ENCODE measurements around the gene THAP7. TPM values are rescaled to one million over a fixed set of nuclear protein-coding genes. Genes with fewer than 3 reads are reported as not detected.

Gene THAP7
- total RNA-seq, 3 donors from 2014 or later, result 35.8 to 59.9 (median 52.4) TPM

DNA sequence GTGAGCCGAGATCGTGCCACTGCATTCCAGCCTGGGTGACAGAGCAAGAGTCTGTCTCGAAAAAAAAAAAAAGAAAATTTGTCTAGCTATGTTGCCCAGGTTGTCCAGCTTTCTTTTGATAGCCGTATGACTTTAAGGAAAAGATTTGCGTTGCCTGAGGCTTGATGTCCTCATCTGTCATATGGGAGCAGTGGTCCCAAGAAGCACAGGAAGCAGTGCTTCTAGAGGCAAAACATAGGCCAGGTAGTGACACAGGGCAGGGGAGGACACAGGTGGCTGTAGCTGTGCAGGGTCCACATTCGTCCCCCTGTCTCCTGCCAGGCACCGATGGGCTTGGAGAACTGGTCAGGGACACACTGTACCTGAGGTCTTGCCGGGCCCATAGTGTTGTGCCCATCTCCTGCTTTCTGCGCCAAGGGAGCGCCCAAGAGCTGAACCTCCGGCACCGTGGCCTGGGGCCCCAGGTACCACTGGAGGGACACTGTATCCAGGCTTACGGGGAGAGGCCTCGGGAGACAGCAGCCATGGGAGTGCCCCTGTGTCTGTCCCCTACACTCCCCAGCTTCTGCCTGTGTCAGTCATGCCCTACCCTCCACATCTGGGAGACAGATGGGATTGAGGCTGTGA lies 45.2 kb upstream of the THAP7 start:
- H3K9me3 ChIP-seq, result no peaks in the 10 kb centered on the region

DNA sequence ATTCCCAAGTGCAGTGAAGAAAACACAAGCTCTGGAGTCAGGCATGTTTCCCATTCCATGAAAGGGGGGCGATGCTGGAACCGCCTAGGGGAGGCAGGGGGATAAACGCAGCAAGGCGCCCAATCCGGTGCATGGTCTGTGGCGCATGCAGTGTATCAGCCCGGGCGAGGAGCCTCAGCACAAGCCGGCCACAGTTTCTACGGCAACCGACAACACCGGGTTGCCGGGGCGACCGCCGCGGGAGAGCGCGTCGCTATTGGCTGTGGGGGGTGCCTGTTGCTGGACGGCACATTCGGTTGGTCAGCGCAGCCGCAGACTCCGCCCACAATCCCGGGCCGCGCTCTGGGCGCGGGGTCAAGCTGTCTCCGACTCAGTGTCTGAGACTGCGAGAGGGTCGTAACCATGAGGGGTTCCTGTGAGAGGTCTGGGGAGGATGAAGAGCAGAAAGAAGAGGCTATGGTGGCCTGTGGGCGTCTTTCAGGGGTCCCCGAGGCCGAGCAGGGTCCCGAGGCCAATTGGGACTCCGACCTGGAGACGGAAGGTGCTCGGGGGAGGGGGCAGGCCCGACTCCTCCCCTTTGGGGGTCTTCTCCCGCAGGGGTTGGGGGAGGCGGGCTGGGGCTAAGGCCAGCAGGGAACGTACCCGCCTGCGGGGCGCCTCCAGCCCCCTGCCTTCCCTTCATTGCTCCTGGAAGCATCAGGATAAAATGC lies 43.8 kb upstream of the THAP7 start, which contains the start of gene LRRC74B:
LRRC74B (plus strand) TSS at position 362 of the 710 bp plus-strand sequence; CDS start at position 403, 41 bp downstream.
- H3K4me1 ChIP-seq, result no peaks in the 10 kb centered on the region
- H3K27ac ChIP-seq, result no peak within 1 kb of the TSS
- DNase-seq (ENCODE audit: low spot score in 2 of 2), result peak; percentile 82 to 91
- TF ChIP-seq, protein P1, sequence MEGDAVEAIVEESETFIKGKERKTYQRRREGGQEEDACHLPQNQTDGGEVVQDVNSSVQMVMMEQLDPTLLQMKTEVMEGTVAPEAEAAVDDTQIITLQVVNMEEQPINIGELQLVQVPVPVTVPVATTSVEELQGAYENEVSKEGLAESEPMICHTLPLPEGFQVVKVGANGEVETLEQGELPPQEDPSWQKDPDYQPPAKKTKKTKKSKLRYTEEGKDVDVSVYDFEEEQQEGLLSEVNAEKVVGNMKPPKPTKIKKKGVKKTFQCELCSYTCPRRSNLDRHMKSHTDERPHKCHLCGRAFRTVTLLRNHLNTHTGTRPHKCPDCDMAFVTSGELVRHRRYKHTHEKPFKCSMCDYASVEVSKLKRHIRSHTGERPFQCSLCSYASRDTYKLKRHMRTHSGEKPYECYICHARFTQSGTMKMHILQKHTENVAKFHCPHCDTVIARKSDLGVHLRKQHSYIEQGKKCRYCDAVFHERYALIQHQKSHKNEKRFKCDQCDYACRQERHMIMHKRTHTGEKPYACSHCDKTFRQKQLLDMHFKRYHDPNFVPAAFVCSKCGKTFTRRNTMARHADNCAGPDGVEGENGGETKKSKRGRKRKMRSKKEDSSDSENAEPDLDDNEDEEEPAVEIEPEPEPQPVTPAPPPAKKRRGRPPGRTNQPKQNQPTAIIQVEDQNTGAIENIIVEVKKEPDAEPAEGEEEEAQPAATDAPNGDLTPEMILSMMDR (IDR thresholded peaks at IDR 0.05), result no peak
- no peak for TF ChIP-seq POLR2A (IDR thresholded peaks at IDR 0.05)
- TF ChIP-seq POLR2AphosphoS5 (IDR thresholded peaks at IDR 0.05), result no peak
- peak within 1 kb of the TSS; percentile 21 to 55 (median 45) for H3K4me3 ChIP-seq
- no peaks in the 10 kb centered on the region for H3K36me3 ChIP-seq
- H3K9me3 ChIP-seq, result no peaks in the 10 kb centered on the region
- H3K27me3 ChIP-seq, result no peaks in the 10 kb centered on the region
- intact Hi-C loops (cut with DNase I; ENCODE audit: low total_unique reads), result no loop called here

More for the DNA sequence above, 45.2 kb upstream of the THAP7 start:
- no peak for DNase-seq (ENCODE audit: low spot score in 2 of 2)
- intact Hi-C loops (cut with DNase I; ENCODE audit: low total_unique reads), result no loop called here
- no peaks in the 10 kb centered on the region for H3K4me1 ChIP-seq
- TF ChIP-seq POLR2A (IDR thresholded peaks at IDR 0.05), result no peak
- no peak for TF ChIP-seq POLR2AphosphoS5 (IDR thresholded peaks at IDR 0.05)
- TF ChIP-seq, protein P1 (IDR thresholded peaks at IDR 0.05), result no peak
- H3K36me3 ChIP-seq, result no peaks in the 10 kb centered on the region
- no peak overlapping the region for H3K27ac ChIP-seq
- H3K4me3 ChIP-seq, result no peak overlapping the region
- H3K27me3 ChIP-seq, result no peaks in the 10 kb centered on the region

DNA sequence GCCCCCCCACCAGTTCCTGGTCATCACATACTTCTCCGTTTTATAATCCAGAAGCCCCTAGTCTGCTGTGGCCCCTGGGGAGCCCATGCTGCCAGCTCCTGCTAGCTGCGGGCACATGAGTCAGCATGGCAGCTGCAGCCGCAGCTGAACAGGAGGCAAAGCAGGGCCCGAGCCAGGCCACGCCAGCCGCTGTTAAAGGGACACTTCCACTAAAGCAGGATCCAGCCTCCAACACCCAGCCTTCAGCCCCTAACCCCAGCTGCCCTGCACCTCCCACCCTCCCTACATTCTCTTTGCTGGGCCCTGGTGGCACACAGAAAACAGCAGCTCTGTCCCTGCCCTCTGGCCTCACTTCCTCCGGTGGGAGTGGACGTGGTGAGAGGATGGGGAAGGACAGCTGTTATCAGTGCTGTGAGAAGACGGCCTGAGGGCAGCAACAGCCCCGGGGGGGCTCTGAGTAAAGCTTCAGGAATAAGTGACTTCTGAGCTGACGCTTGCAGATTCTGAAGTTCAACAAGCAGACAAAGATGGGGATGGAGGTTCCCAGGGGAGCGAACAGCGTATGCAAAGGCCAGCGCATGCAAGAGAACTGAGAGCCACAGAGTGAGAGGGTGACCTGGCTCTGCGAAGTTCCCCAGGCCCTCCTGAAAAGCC lies 43.1 kb upstream of the THAP7 start:
- TF ChIP-seq POLR2A (IDR thresholded peaks at IDR 0.05), result no peak
- TF ChIP-seq, protein P1 (IDR thresholded peaks at IDR 0.05), result no peak
- TF ChIP-seq POLR2AphosphoS5 (IDR thresholded peaks at IDR 0.05), result no peak
- H3K36me3 ChIP-seq, result no peaks in the 10 kb centered on the region
- no peak overlapping the region for H3K27ac ChIP-seq
- H3K27me3 ChIP-seq, result no peaks in the 10 kb centered on the region
- H3K9me3 ChIP-seq, result no peaks in the 10 kb centered on the region
- intact Hi-C loops (cut with DNase I; ENCODE audit: low total_unique reads), result no loop called here
- no peak for DNase-seq (ENCODE audit: low spot score in 2 of 2)
- no peaks in the 10 kb centered on the region for H3K4me1 ChIP-seq
- peak overlapping the region; percentile 21 to 55 (median 45) for H3K4me3 ChIP-seq

DNA sequence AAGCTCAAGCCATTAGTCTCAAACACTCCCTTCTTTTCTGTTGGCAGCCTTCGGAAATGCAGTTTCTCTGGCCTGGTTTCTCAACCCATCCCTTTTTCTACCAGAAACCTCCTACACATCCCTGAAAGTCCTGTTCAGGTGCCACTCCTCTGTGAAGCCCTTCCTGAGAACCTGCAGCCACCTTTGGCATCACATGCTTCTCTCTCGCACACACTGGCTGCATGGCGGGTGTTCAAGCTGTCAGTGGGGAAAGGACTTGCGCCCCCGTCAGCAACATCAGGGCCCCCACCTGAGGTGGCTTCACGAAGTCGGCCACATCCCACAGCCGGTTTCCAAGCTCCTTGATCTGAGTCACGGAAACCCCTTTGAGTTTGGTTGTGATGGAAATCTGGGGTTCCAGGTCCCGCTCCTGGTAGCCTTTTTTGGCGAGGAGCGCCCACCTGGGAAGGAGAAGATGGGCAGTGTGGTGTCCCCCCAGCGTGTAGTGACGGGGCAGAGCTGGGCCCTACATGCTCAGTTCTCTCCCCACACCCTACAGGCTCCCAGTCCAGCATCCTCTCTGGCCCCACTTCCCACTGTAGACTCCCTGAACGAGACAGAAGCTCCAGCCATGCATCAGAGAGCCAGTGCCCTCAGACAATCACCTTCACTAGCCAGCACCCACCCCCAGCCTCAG lies 42.1 kb upstream of the THAP7 start:
- DNase-seq (ENCODE audit: low spot score in 2 of 2), result no peak
- Histone ChIP-seq H3K4me3 (no peak overlapping the region), H3K9me3 (no peaks in the 10 kb centered on the region), H3K36me3 (no peaks in the 10 kb centered on the region), H3K27ac (no peak overlapping the region), H3K4me1 (no peaks in the 10 kb centered on the region), H3K27me3 (no peaks in the 10 kb centered on the region)
- TF ChIP-seq POLR2AphosphoS5 (IDR thresholded peaks at IDR 0.05) (no peak), POLR2A (IDR thresholded peaks at IDR 0.05) (no peak)
- TF ChIP-seq, protein P1 (IDR thresholded peaks at IDR 0.05), result no peak
- intact Hi-C loops (cut with DNase I; ENCODE audit: low total_unique reads), result no loop called here
